Spleen (tissue), 7 donors: ENCODE data around the gene SLC26A1.

Experiments used
- CTCF ChIP-seq, 11 experiments: fragments of 200-600 bp in 7 of 11; fragments of 450-650 bp in 4 of 11; sonication (generic) in 4 of 11; IDR thresholded peaks in 8 of 11; conservative IDR thresholded peaks in 3 of 11; 1 replicate in 7 of 11; 2 replicates in 4 of 11; pipeline versions ENCODE4 v1.4.0 to v1.8.0; 2016 to 2021; ENCODE audit warnings: antibody characterized with exemption in 11 of 11, inconsistent platforms in 4 of 11, mild to moderate bottlenecking in 1 of 11
- POLR2A ChIP-seq, 3 donors: fragments of 450-650 bp; IDR thresholded peaks; one replicate each; pipeline ENCODE4 v1.5.1; 2017; ENCODE audit warnings: antibody characterized with exemption in 3 of 3, mild to moderate bottlenecking in 1 of 3
- donor health status: DM: no; HTN: no; CAD: no; lungs with moderate emphysema.
- donor health status: DM: no; HTN: no; CAD: no.
- donor health status: DM: no; HTN: no; CAD: no.

- TF ChIP-seq CTCF (IDR thresholded peaks at IDR 0.05 in 8 of 11, conservative IDR thresholded peaks at IDR 0.05 in 3 of 11) (no peak), POLR2A (IDR thresholded peaks at IDR 0.05) (no peak)
Observed at GRCh38 chr4:963276-964225, 29.7 kb downstream of the SLC26A1 start.
